HepG2 (cell line): Measurements from ENCODE around the gene ANTKMT. TPM values are rescaled to one million over a fixed set of nuclear protein-coding genes. Genes with fewer than 3 reads are reported as not detected.
A peak's percentile ranks its signal among the peaks of the same experiment; 100 is the strongest.

Experiments used
- AKAP8 ChIP-seq: sonication (generic); formaldehyde crosslinking; IDR thresholded peaks from 2 replicates; pipeline ENCODE4 v1.5.1; 2020; ENCODE audit warnings: mild to moderate bottlenecking, missing genetic modification reagents
- ARNT ChIP-seq: fragments of 450-650 bp; IDR thresholded peaks from 2 replicates; pipeline ENCODE4 v1.6.1; 2017
- ATAD3A ChIP-seq: sonication (generic); formaldehyde crosslinking; IDR thresholded peaks from 2 replicates; pipeline ENCODE4 v1.4.0; 2020; ENCODE audit warnings: missing genetic modification reagents
- CAMTA2 ChIP-seq: sonication (generic); formaldehyde crosslinking; IDR thresholded peaks from 2 replicates; pipeline ENCODE4 v1.4.0; 2020; ENCODE audit warnings: mild to moderate bottlenecking, missing genetic modification reagents, borderline replicate concordance
- FIP1L1 ChIP-seq: fragments of 200-400 bp; formaldehyde crosslinking; IDR thresholded peaks from 2 replicates; pipeline ENCODE4 v1.6.1; 2018; ENCODE audit warnings: low read depth, mild to moderate bottlenecking, low read length, moderate library complexity, borderline replicate concordance; ENCODE audit not compliant: insufficient read depth
- HOXA5 ChIP-seq: sonication (generic); formaldehyde crosslinking; IDR thresholded peaks from 2 replicates; pipeline ENCODE4 v1.4.0; 2020; ENCODE audit warnings: missing genetic modification reagents
- HOXD1 ChIP-seq: sonication (generic); formaldehyde crosslinking; IDR thresholded peaks from 2 replicates; pipeline ENCODE4 v1.5.0; 2020; ENCODE audit warnings: missing genetic modification reagents
- JARID2 ChIP-seq: sonication (generic); formaldehyde crosslinking; IDR thresholded peaks from 2 replicates; pipeline ENCODE4 v1.8.1; 2023; ENCODE audit warnings: missing genetic modification reagents, inconsistent platforms; ENCODE audit not compliant: insufficient replicate concordance
- KLF16 ChIP-seq, 2 experiments: sonication (generic) in 1 of 2; formaldehyde crosslinking in 1 of 2; IDR thresholded peaks; 2 replicates each; pipeline versions ENCODE4 v1.6.1 to v1.8.0; 2016 to 2023; ENCODE audit warnings: missing genetic modification reagents in 2 of 2, missing compliant biosample characterization in 1 of 2
- PLRG1 ChIP-seq: fragments of 450-650 bp; conservative IDR thresholded peaks from 2 replicates; pipeline ENCODE4 v1.6.1; 2016
- RFX1 ChIP-seq: fragments of 450-650 bp; IDR thresholded peaks from 2 replicates; pipeline ENCODE4 v1.6.1; 2017
- SOX6 ChIP-seq, 2 experiments: fragments of 450-650 bp in 1 of 2; sonication (generic) in 1 of 2; formaldehyde crosslinking in 1 of 2; IDR thresholded peaks; 2 replicates each; pipeline versions ENCODE4 v1.4.0 to v1.6.1; 2017 to 2020; ENCODE audit warnings: antibody characterized with exemption in 1 of 2, mild to moderate bottlenecking in 1 of 2, missing genetic modification reagents in 1 of 2
- TEAD2 ChIP-seq: sonication (generic); formaldehyde crosslinking; IDR thresholded peaks from 2 replicates; pipeline ENCODE4 v1.9.0; 2021; ENCODE audit warnings: missing genetic modification reagents
- XBP1 ChIP-seq: sonication (generic); formaldehyde crosslinking; IDR thresholded peaks from 2 replicates; pipeline ENCODE4 v1.5.0; 2020; ENCODE audit warnings: missing genetic modification reagents
- ZFP1 ChIP-seq: IDR thresholded peaks from 2 replicates; pipeline ENCODE4 v1.6.1; 2016
- ZNF136 ChIP-seq: sonication (generic); formaldehyde crosslinking; IDR thresholded peaks from 2 replicates; pipeline ENCODE4 v1.8.1; 2022; ENCODE audit warnings: low read depth, mild to moderate bottlenecking, moderate library complexity, missing genetic modification reagents
- ZNF431 ChIP-seq: sonication (generic); formaldehyde crosslinking; IDR thresholded peaks from 2 replicates; pipeline ENCODE4 v1.9.0; 2022; ENCODE audit warnings: missing genetic modification reagents, low read depth, mild to moderate bottlenecking, borderline replicate concordance
- ZNF777 ChIP-seq: sonication (generic); formaldehyde crosslinking; IDR thresholded peaks from 2 replicates; pipeline ENCODE4 v1.4.0; 2020; ENCODE audit warnings: missing genetic modification reagents
- ZSCAN30 ChIP-seq: sonication (generic); formaldehyde crosslinking; IDR thresholded peaks from 2 replicates; pipeline ENCODE4 v1.5.0; 2020; ENCODE audit warnings: mild to moderate bottlenecking, missing genetic modification reagents
- polyA plus RNA-seq, 8 experiments: library from polyadenylated mRNA; depleted of rRNA in 3 of 8; stranded (reverse) in 7 of 8; unstranded in 1 of 8; fragments of >200 nt; fragmentation: Illumina TruSeq in 4 of 8; extraction: Trizol in 4 of 8; gene quantifications; 2 replicates each; pipeline versions ENCODE4 v1.2.1 to v1.2.3, GENCODE V29; 2011 to 2016; ENCODE audit warnings: low read depth in 4 of 8, missing spikeins in 1 of 8, mixed read lengths in 1 of 8; ENCODE audit not compliant: insufficient read depth in 1 of 8
- total RNA-seq, 5 experiments: library from RNA; depleted of rRNA; stranded (reverse); fragments of >200 nt; fragmentation: Illumina TruSeq; extraction: Trizol; gene quantifications; 2 replicates each; pipeline ENCODE4 v1.2.3, GENCODE V29; 2016; ENCODE audit warnings: low read depth in 1 of 5
- TF ChIP-seq, protein P1 (sequence below): sonication (generic); formaldehyde crosslinking; IDR thresholded peaks from 2 replicates; pipeline ENCODE4 v1.5.1; 2020; ENCODE audit warnings: missing genetic modification reagents, mild to moderate bottlenecking, borderline replicate concordance
- TF ChIP-seq, protein P2 (sequence below): sonication (generic); formaldehyde crosslinking; IDR thresholded peaks from 2 replicates; pipeline ENCODE4 v1.4.0; 2020; ENCODE audit warnings: mild to moderate bottlenecking, missing genetic modification reagents
- TF ChIP-seq, protein P3 (sequence below): sonication (generic); formaldehyde crosslinking; IDR thresholded peaks from 2 replicates; pipeline ENCODE4 v1.5.1; 2020; ENCODE audit warnings: mild to moderate bottlenecking, missing genetic modification reagents, borderline replicate concordance

The ANTKMT gene
- total and polyA plus RNA-seq, 2 of the 13 experiments (the other 11 are each of a cell fraction or from before 2014, with no cell fraction given) = 7.5 to 47.8 TPM

DNA sequence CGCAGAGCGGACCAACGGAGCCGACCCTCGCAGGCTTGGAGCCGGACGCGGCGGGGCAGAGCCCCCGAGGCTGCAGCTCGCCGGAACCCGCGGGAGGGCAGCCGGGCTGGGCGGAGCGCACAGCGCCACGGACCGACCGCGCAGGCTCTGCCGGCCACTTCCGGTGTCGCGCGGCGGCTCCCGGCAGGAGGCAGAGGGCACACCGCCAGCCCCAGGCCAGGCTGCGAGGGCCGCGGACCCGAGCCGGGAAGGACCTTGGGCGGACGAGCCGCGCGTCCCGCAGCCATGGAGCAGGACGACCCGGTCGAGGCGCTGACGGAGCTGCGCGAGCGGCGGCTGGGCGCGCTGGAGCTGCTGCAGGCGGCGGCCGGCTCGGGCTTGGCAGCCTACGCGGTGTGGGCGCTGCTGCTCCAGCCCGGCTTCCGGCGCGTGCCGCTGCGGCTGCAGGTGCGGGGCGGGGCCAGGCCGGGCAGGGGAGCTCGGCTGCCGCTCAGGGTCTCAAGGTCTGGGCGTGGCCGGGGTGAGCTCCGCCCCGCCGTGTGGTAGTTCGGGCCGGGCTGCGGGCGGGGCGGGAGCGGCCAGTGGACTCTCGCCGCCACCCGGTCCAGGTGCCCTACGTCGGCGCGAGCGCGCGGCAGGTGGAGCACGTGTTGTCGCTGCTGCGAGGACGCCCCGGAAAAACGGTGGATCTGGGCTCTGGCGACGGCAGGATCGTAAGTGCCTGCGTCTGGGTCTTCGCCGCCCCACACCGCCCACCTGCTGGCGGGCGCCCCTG is at the start of gene ANTKMT (continued):
- TF ChIP-seq ZNF431 (CRISPR knock-in tag) = peak; percentile 75; the same call in 1 of the 2 replicates
- 0 out of 2 replicates have a peak, but pooled peaks have one; percentile 36 for TF ChIP-seq TEAD2 (CRISPR knock-in tag)
- TF ChIP-seq JARID2 (CRISPR knock-in tag) = no peak
- 0 out of 2 replicates have a peak, but pooled peaks have one; percentile 82 for TF ChIP-seq CAMTA2 (CRISPR knock-in tag)
- no peak for TF ChIP-seq ATAD3A
- TF ChIP-seq PLRG1 = no peak
- peak; percentile 58; the same call in 1 of the 2 replicates for TF ChIP-seq HOXA5
- TF ChIP-seq, protein P1, sequence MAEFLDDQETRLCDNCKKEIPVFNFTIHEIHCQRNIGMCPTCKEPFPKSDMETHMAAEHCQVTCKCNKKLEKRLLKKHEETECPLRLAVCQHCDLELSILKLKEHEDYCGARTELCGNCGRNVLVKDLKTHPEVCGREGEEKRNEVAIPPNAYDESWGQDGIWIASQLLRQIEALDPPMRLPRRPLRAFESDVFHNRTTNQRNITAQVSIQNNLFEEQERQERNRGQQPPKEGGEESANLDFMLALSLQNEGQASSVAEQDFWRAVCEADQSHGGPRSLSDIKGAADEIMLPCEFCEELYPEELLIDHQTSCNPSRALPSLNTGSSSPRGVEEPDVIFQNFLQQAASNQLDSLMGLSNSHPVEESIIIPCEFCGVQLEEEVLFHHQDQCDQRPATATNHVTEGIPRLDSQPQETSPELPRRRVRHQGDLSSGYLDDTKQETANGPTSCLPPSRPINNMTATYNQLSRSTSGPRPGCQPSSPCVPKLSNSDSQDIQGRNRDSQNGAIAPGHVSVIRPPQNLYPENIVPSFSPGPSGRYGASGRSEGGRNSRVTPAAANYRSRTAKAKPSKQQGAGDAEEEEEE = no peak
- TF ChIP-seq, protein P2, sequence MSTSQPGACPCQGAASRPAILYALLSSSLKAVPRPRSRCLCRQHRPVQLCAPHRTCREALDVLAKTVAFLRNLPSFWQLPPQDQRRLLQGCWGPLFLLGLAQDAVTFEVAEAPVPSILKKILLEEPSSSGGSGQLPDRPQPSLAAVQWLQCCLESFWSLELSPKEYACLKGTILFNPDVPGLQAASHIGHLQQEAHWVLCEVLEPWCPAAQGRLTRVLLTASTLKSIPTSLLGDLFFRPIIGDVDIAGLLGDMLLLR = peak; percentile 71; the same call in 1 of the 2 replicates
- TF ChIP-seq KLF16 (CRISPR knock-in tag; IDR thresholded peaks at IDR 0.05) = peak in 1 of 2 experiments; percentile 1; a peak in 1 of 4 replicates
- TF ChIP-seq ARNT = no peak
- peak; percentile 94 for TF ChIP-seq AKAP8 (CRISPR knock-in tag)
- no peak for TF ChIP-seq SOX6 (IDR thresholded peaks at IDR 0.05)
- 0 out of 2 replicates have a peak, but pooled peaks have one; percentile 19 for TF ChIP-seq SOX6 (CRISPR knock-in tag; IDR thresholded peaks at IDR 0.05)
- no peak for TF ChIP-seq ZSCAN30
- TF ChIP-seq ZNF777 (CRISPR knock-in tag) = peak; percentile 58
- TF ChIP-seq FIP1L1 = no peak
- no peak for TF ChIP-seq RFX1
- 0 out of 2 replicates have a peak, but pooled peaks have one; percentile 28 for TF ChIP-seq ZNF136
- TF ChIP-seq, protein P3, sequence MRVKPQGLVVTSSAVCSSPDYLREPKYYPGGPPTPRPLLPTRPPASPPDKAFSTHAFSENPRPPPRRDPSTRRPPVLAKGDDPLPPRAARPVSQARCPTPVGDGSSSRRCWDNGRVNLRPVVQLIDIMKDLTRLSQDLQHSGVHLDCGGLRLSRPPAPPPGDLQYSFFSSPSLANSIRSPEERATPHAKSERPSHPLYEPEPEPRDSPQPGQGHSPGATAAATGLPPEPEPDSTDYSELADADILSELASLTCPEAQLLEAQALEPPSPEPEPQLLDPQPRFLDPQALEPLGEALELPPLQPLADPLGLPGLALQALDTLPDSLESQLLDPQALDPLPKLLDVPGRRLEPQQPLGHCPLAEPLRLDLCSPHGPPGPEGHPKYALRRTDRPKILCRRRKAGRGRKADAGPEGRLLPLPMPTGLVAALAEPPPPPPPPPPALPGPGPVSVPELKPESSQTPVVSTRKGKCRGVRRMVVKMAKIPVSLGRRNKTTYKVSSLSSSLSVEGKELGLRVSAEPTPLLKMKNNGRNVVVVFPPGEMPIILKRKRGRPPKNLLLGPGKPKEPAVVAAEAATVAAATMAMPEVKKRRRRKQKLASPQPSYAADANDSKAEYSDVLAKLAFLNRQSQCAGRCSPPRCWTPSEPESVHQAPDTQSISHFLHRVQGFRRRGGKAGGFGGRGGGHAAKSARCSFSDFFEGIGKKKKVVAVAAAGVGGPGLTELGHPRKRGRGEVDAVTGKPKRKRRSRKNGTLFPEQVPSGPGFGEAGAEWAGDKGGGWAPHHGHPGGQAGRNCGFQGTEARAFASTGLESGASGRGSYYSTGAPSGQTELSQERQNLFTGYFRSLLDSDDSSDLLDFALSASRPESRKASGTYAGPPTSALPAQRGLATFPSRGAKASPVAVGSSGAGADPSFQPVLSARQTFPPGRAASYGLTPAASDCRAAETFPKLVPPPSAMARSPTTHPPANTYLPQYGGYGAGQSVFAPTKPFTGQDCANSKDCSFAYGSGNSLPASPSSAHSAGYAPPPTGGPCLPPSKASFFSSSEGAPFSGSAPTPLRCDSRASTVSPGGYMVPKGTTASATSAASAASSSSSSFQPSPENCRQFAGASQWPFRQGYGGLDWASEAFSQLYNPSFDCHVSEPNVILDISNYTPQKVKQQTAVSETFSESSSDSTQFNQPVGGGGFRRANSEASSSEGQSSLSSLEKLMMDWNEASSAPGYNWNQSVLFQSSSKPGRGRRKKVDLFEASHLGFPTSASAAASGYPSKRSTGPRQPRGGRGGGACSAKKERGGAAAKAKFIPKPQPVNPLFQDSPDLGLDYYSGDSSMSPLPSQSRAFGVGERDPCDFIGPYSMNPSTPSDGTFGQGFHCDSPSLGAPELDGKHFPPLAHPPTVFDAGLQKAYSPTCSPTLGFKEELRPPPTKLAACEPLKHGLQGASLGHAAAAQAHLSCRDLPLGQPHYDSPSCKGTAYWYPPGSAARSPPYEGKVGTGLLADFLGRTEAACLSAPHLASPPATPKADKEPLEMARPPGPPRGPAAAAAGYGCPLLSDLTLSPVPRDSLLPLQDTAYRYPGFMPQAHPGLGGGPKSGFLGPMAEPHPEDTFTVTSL = no peak
- TF ChIP-seq ZFP1 (CRISPR knock-in tag) = no peak
- no peak for TF ChIP-seq HOXD1
- TF ChIP-seq XBP1 = no peak
